OCI-LY7 (cell line): ENCODE measurements around the gene JCAD. TPM values are rescaled to one million over a fixed set of nuclear protein-coding genes. Genes with fewer than 3 reads are reported as not detected.

Source experiments
- BruUV-seq: library from RNA; stranded (reverse); fragments of 400-500 nt; replicated peaks from 2 replicates; lab custom pipeline; 2021; lab: Mats Ljungman, UMichigan
- CTCF ChIA-PET: fragments of 300-600 bp; sonication (Branson Sonifier 250); formaldehyde crosslinking; loops from one replicate; lab custom pipeline; 2022; ENCODE audit warnings: antibody characterized with exemption; ENCODE audit not compliant: unreplicated experiment; lab: Charles Lee
- POLR2A ChIA-PET: fragments of 300-600 bp; sonication (Branson Sonifier 250); formaldehyde crosslinking; loops from one replicate; lab custom pipeline; 2022; ENCODE audit warnings: antibody characterized with exemption; lab: Charles Lee
- DNase-seq: peaks from one replicate; pipeline ENCODE4 v3.0.0-alpha.2; 2015; ENCODE audit warnings: low spot score
- H2AFZ ChIP-seq: fragments of 200-600 bp; sonication (generic), shearing (Covaris generic); 2 replicates; pipeline ENCODE4 v1.6.1; 2014; ENCODE audit warnings: mild to moderate bottlenecking, antibody characterized with exemption, low read length, moderate library complexity
- H3K27ac ChIP-seq: fragments of 200-600 bp; sonication (generic); 2 replicates; pipeline ENCODE4 v1.5.1; 2014; ENCODE audit warnings: mixed run types, low read depth, mild to moderate bottlenecking, moderate library complexity, low read length, inconsistent platforms; ENCODE audit not compliant: poor library complexity, severe bottlenecking
- H3K36me3 ChIP-seq: fragments of 200-600 bp; sonication (generic); 2 replicates; pipeline ENCODE4 v1.6.1; 2014; ENCODE audit warnings: mild to moderate bottlenecking, antibody characterized with exemption, low read length, moderate library complexity, mixed read lengths; ENCODE audit not compliant: insufficient read depth
- H3K4me1 ChIP-seq: fragments of 200-600 bp; sonication (generic); 2 replicates; pipeline ENCODE4 v1.5.1; 2014; ENCODE audit warnings: mild to moderate bottlenecking, low read length; ENCODE audit not compliant: insufficient read depth, poor library complexity, severe bottlenecking
- H3K4me2 ChIP-seq: fragments of 200-600 bp; sonication (generic); 2 replicates; pipeline ENCODE4 v1.6.1; 2014; ENCODE audit warnings: mild to moderate bottlenecking, low read length
- H3K4me3 ChIP-seq: fragments of 200-600 bp; sonication (generic); 2 replicates; pipeline ENCODE4 v1.5.1; 2014; ENCODE audit warnings: mild to moderate bottlenecking, low read depth, low read length; ENCODE audit not compliant: poor library complexity, severe bottlenecking
- H3K79me2 ChIP-seq: fragments of 200-600 bp; sonication (generic); 2 replicates; pipeline ENCODE4 v1.6.1; 2016; ENCODE audit warnings: low read depth, mild to moderate bottlenecking, low read length, moderate library complexity, mixed read lengths; ENCODE audit not compliant: insufficient read depth
- H3K9me2 ChIP-seq: fragments of 200-600 bp; sonication (generic); 2 replicates; pipeline ENCODE4 v1.6.1; 2016; ENCODE audit warnings: mild to moderate bottlenecking, low read length, mixed read lengths; ENCODE audit not compliant: insufficient read depth
- H3K9me3 ChIP-seq: fragments of 200-600 bp; sonication (generic); 2 replicates; pipeline ENCODE4 v1.6.1; 2014; ENCODE audit warnings: mild to moderate bottlenecking, mixed run types, low read length, mixed read lengths
- H4K20me1 ChIP-seq: fragments of 200-600 bp; sonication (generic); 2 replicates; pipeline ENCODE4 v1.6.1; 2014; ENCODE audit warnings: mild to moderate bottlenecking, antibody characterized with exemption, low read length, moderate library complexity, mixed read lengths; ENCODE audit not compliant: insufficient read depth
- CTCF ChIP-seq: fragments of 200-600 bp; sonication (generic); conservative IDR thresholded peaks from 2 replicates; pipeline ENCODE4 v1.5.1; 2014; ENCODE audit warnings: mild to moderate bottlenecking, antibody characterized with exemption, low read length, moderate library complexity, mixed read lengths
- EZH2phosphoT487 ChIP-seq: fragments of 200-600 bp; sonication (generic); IDR thresholded peaks from 2 replicates; pipeline ENCODE4 v1.6.1; 2018; ENCODE audit warnings: low read depth, borderline replicate concordance, mild to moderate bottlenecking, mixed run types, antibody characterized with exemption, low read length, moderate library complexity, mixed read lengths
- intact Hi-C: fragments of 100-400 bp; cut with micrococcal nuclease; formaldehyde crosslinking; loops from one replicate; pipeline ENCODE4 v1.10.0; 2022; ENCODE audit not compliant: unreplicated experiment
- total RNA-seq, 2 experiments: library from RNA; depleted of rRNA in 1 of 2; stranded (reverse); fragments of >200 nt in 1 of 2; shearing (Covaris generic) in 1 of 2; gene quantifications; 2 replicates each; pipeline ENCODE4 v1.2.3, GENCODE V29; 2014 to 2022

JCAD gene
- total RNA-seq, 2 experiments from 2014 or later, result not detected

GRCh38 chr10:30094601-30095000, 35.2 kb upstream of the JCAD start:
- Histone ChIP-seq H3K79me2 (no peaks in the 10 kb centered on the region), H3K36me3 (no peaks in the 10 kb centered on the region), H2AFZ (no peak overlapping the region), H3K4me2 (no peak overlapping the region), H3K27ac (no peak overlapping the region), H3K9me2 (no peaks in the 10 kb centered on the region), H3K9me3 (no peaks in the 10 kb centered on the region), H4K20me1 (no peaks in the 10 kb centered on the region), H3K4me1 (no peaks in the 10 kb centered on the region), H3K4me3 (no peak overlapping the region)
- no peak for DNase-seq
- POLR2A ChIA-PET, result no interaction called here
- CTCF ChIA-PET, result no interaction called here
- BruUV-seq, result no TSS peak
- intact Hi-C loops, result no loop called here
- TF ChIP-seq EZH2phosphoT487, result no peak
- no peak for TF ChIP-seq CTCF

- TF ChIP-seq CTCF (no peak), EZH2phosphoT487 (no peak)
- no peak overlapping the region for H2AFZ ChIP-seq
- no peak for DNase-seq
- POLR2A ChIA-PET, result interaction anchor here (0.6 kb wide), 1 partner anchor 364 kb away, joined by 3 read pairs; no protein-coding TSS in a partner anchor
- no peak overlapping the region for H3K4me2 ChIP-seq
- BruUV-seq, result no TSS peak
- no peaks in the 10 kb centered on the region for H4K20me1 ChIP-seq
- intact Hi-C loops, result no loop called here
- no peak overlapping the region for H3K4me3 ChIP-seq
- no peaks in the 10 kb centered on the region for H3K79me2 ChIP-seq
- H3K9me3 ChIP-seq, result no peaks in the 10 kb centered on the region
- no peaks in the 10 kb centered on the region for H3K36me3 ChIP-seq
- H3K27ac ChIP-seq, result no peak overlapping the region
- H3K9me2 ChIP-seq, result no peaks in the 10 kb centered on the region
- no peaks in the 10 kb centered on the region for H3K4me1 ChIP-seq
- CTCF ChIA-PET, result no interaction called here
These were observed 34.0 kb upstream of the JCAD start for GRCh38 chr10:30093303-30093950.

- intact Hi-C loops, result no loop called here
- TF ChIP-seq EZH2phosphoT487 (no peak), CTCF (no peak)
- Histone ChIP-seq H3K4me1 (no peaks in the 10 kb centered on the region), H3K36me3 (no peaks in the 10 kb centered on the region), H3K9me2 (no peaks in the 10 kb centered on the region), H3K79me2 (no peaks in the 10 kb centered on the region), H3K4me3 (no peak overlapping the region), H3K4me2 (no peak overlapping the region), H3K27ac (no peak overlapping the region), H3K9me3 (no peaks in the 10 kb centered on the region), H4K20me1 (no peaks in the 10 kb centered on the region), H2AFZ (no peak overlapping the region)
- CTCF ChIA-PET, result no interaction called here
- DNase-seq, result no peak
- BruUV-seq, result no TSS peak
- POLR2A ChIA-PET, result interaction anchor here (0.6 kb wide), 1 partner anchor 363 kb away, joined by 3 read pairs; no protein-coding TSS in a partner anchor
These were observed 32.9 kb upstream of the JCAD start for GRCh38 chr10:30092151-30092790.
